ENCODE measurements around the gene KSR1. TPM values are rescaled to one million over a fixed set of nuclear protein-coding genes. Genes with fewer than 3 reads are reported as not detected.

The KSR1 gene
- total and polyA plus RNA-seq, 10 of the 15 experiments (the other 5 are each of a cell fraction or from before 2014, with no cell fraction given): 0.97 to 66.6 (median 22.9) TPM

GRCh38 chr17:27495460-27495859 is 39.2 kb downstream of the KSR1 start:
- Histone ChIP-seq H3K27ac (ENCODE audit: control insufficient read depth, insufficient read depth) (peak overlapping the region; percentile 80), H3K4me1 (ENCODE audit: control insufficient read depth, insufficient read depth, low read length) (peaks cover 43% of the 10 kb centered on the region), H3K79me2 (ENCODE audit: control insufficient read depth, insufficient read depth, low read length) (peaks cover 53% of the 10 kb centered on the region), H3K4me3 (peak overlapping the region; percentile 55; the same call in 1 of the 2 replicates), H3K4me2 (ENCODE audit: control insufficient read depth, insufficient read depth) (peak overlapping the region; percentile 87), H4K20me1 (ENCODE audit: control insufficient read depth, insufficient read depth) (no peaks in the 10 kb centered on the region), H3K9ac (ENCODE audit: control insufficient read depth, insufficient read depth, low read length) (peak overlapping the region; percentile 67; the same call in 1 of the 2 replicates), H3K27me3 (replicated peaks in 1 of 2; ENCODE audit: control insufficient read depth in 2 of 2, insufficient read depth in 2 of 2, low read length in 1 of 2) (no peaks in the 10 kb centered on the region), H3K36me3 (ENCODE audit: control insufficient read depth in 2 of 2, insufficient read depth in 2 of 2, low read length in 1 of 2) (peaks cover 3 to 9% of the 10 kb centered on the region in 2 experiments; a peak in 2 of 4 replicates), H2AFZ (ENCODE audit: control insufficient read depth, low read depth, low read length) (peak overlapping the region; percentile 33), H3K9me3 (replicated peaks; ENCODE audit: control insufficient read depth, insufficient read depth, low read length) (no peaks in the 10 kb centered on the region; the same call in 2 of the 3 replicates)
- intact Hi-C loops (cut with micrococcal nuclease; ENCODE audit: unreplicated experiment): loop anchor here (2.0 to 5.0 kb wide), 2 partner anchors 23 to 33 kb away; no protein-coding TSS in a partner anchor
- ChIA-PET POLR2A (interaction anchor here (0.5 to 2.0 kb wide), 8 partner anchors 14 to 104 kb away, joined by 3 to 11 read pairs (median 5); no protein-coding TSS in a partner anchor), CTCF (interaction anchor here (0.9 to 4.0 kb wide), 11 partner anchors 10 to 259 kb away, joined by 3 to 25 read pairs (median 4); partner anchors contain the start of gene KSR1), SMC1A (ENCODE audit: uncharacterized antibody, unreplicated experiment) (interaction anchor here (0.7 to 11.6 kb wide), 12 partner anchors 10 to 257 kb away, joined by 3 to 139 read pairs (median 11); no protein-coding TSS in a partner anchor), RAD21 (ENCODE audit: unreplicated experiment) (interaction anchor here (0.7 to 4.9 kb wide), 11 partner anchors 11 to 51 kb away, joined by 3 to 20 read pairs (median 7); partner anchors contain the start of gene KSR1)
- 11% methylated on average over 6 of the region's 6 CpGs for WGBS (ENCODE audit: insufficient coverage, insufficient replicate concordance, low lambda C conversion rate, missing lambda C conversion rate)
- ATAC-seq: peak; percentile 80
- TF ChIP-seq RFX5 (IDR thresholded peaks at IDR 0.05; ENCODE audit: low read depth, low read length) (peak; percentile 77), YY1 (IDR thresholded peaks at IDR 0.05; ENCODE audit: low read depth, low read length) (0 out of 2 replicates have a peak, but pooled peaks have one; percentile 14), IRF4 (IDR thresholded peaks at IDR 0.05; ENCODE audit: low read depth, low read length) (no peak), PAX8 (IDR thresholded peaks at IDR 0.05) (no peak), RB1 (IDR thresholded peaks at IDR 0.05; ENCODE audit: borderline replicate concordance) (no peak), DPF2 (IDR thresholded peaks at IDR 0.05) (no peak), ZNF24 (IDR thresholded peaks at IDR 0.05) (peak; percentile 7; the same call in 1 of the 2 replicates), CREB1 (IDR thresholded peaks at IDR 0.05; ENCODE audit: low read depth) (0 out of 2 replicates have a peak, but pooled peaks have one; percentile 45)
- BruUV-seq (replicated peaks): no TSS peak
- in situ Hi-C loops (cut with MboI): loop anchor here (25.0 kb wide), 2 partner anchors 1067 to 1392 kb away; partner anchors contain the start of genes FLOT2, PIGS and UNC119
- peak; percentile 98 for FAIRE-seq
- DNase-seq (ENCODE audit: low read depth, low spot score): no peak

Data from GM12878 (cell line).